HK-2 (cell line): ENCODE data around the gene ESF1.
"Not testable (repeated sequence)": the region's sequence is repeated elsewhere in the genome, so short reads cannot be mapped to it uniquely, and the experiment has no call there.

ENCODE experiments used
- DNase-seq: peaks from one replicate; pipeline ENCODE4 v3.0.0-alpha.2; 2018; ENCODE audit not compliant: unreplicated experiment

Gene ESF1

GRCh38 chr20:13739731-13740649 lies 44.7 kb downstream of the ESF1 start:
- DNase-seq, result no peak

- DNase-seq, result not testable (repeated sequence)
Observed at GRCh38 chr20:13738187-13738586, 46.5 kb downstream of the ESF1 start.

GRCh38 chr20:13736436-13737191 lies 48.1 kb downstream of the ESF1 start:
- DNase-seq, result no peak

GRCh38 chr20:13735826-13736225 lies 48.9 kb downstream of the ESF1 start:
- DNase-seq, result no peak

- DNase-seq, result no peak
Observed at GRCh38 chr20:13723011-13723410, 61.7 kb downstream of the ESF1 start.

GRCh38 chr20:13718171-13718570 lies 66.5 kb downstream of the ESF1 start:
- DNase-seq, result no peak

GRCh38 chr20:13717631-13718044 lies 67.1 kb downstream of the ESF1 start:
- no peak for DNase-seq

GRCh38 chr20:13715171-13715570 lies 69.5 kb downstream of the ESF1 start:
- DNase-seq, result no peak

GRCh38 chr20:13708234-13708633 lies 76.5 kb downstream of the ESF1 start:
- no peak for DNase-seq

GRCh38 chr20:13703265-13703664 lies 81.5 kb downstream of the ESF1 start:
- no peak for DNase-seq

GRCh38 chr20:13701486-13701885 lies 83.2 kb downstream of the ESF1 start:
- DNase-seq, result no peak

GRCh38 chr20:13700761-13701160 lies 84.0 kb downstream of the ESF1 start:
- DNase-seq, result no peak

- DNase-seq, result no peak
Observed at GRCh38 chr20:13694420-13695150, 90.1 kb downstream of the ESF1 start.

GRCh38 chr20:13692802-13693736 lies 91.7 kb downstream of the ESF1 start:
- DNase-seq, result no peak

- DNase-seq, result no peak
Observed at GRCh38 chr20:13690943-13691342, 93.8 kb downstream of the ESF1 start.

- no peak for DNase-seq
Observed at GRCh38 chr20:13687815-13688214, 96.9 kb downstream of the ESF1 start.

- DNase-seq, result no peak
Observed at GRCh38 chr20:13685623-13686022, 99.1 kb downstream of the ESF1 start.

- no peak for DNase-seq
Observed at GRCh38 chr20:13684566-13685222, 100.0 kb downstream of the ESF1 start.

GRCh38 chr20:13683833-13684232 lies 100.9 kb downstream of the ESF1 start:
- DNase-seq, result no peak
